H1 (cell line): Measurements from ENCODE around the gene GOLGA1. TPM values are rescaled to one million over a fixed set of nuclear protein-coding genes. Genes with fewer than 3 reads are reported as not detected.

Source experiments
- ASH2L ChIP-seq: fragments of 200-600, 300-600 bp; sonication (generic); IDR thresholded peaks from one replicate; pipeline ENCODE4 v1.7.1; 2017; ENCODE audit warnings: low read length
- CBX8 ChIP-seq: fragments of 300-800, 300-1000 bp; sonication (generic); IDR thresholded peaks from 2 replicates; pipeline ENCODE4 v1.7.1; 2016; ENCODE audit warnings: low read depth, low read length, borderline replicate concordance
- RNF2 ChIP-seq: fragments of 200-900, 300-1000 bp; sonication (generic); IDR thresholded peaks from 2 replicates; pipeline ENCODE4 v1.7.1; 2016; ENCODE audit warnings: borderline replicate concordance, low read depth, mild to moderate bottlenecking, antibody characterized with exemption, low read length; ENCODE audit not compliant: poor library complexity, severe bottlenecking; ENCODE audit errors: missing control alignments
- SAP30 ChIP-seq: fragments of 300-600 bp; sonication (generic); IDR thresholded peaks from 2 replicates; pipeline ENCODE4 v1.7.1; 2012; ENCODE audit warnings: low read length, moderate library complexity, mild to moderate bottlenecking, inconsistent platforms; ENCODE audit not compliant: insufficient read depth, insufficient replicate concordance
- SUZ12 ChIP-seq: fragments of 200-600 bp; sonication (generic); IDR thresholded peaks from 2 replicates; pipeline ENCODE4 v1.6.1; 2012; ENCODE audit warnings: mild to moderate bottlenecking, inconsistent platforms, low read length, moderate library complexity, mixed read lengths
- TBP ChIP-seq: IDR thresholded peaks from 2 replicates; pipeline ENCODE4 v1.6.1; 2011; ENCODE audit warnings: low read depth, low read length, improper control_type of control experiment
- TCF12 ChIP-seq: IDR thresholded peaks from 2 replicates; pipeline ENCODE4 v1.6.1; 2011; ENCODE audit warnings: low read depth, mild to moderate bottlenecking, low read length
- polyA plus RNA-seq, 7 experiments: library from polyadenylated mRNA; depleted of rRNA in 3 of 7; stranded (reverse) in 5 of 7; unstranded in 2 of 7; fragments of >200 nt in 5 of 7; fragments of 200-250 nt in 2 of 7; gene quantifications; 1 replicate in 5 of 7; 2 replicates in 1 of 7; 4 replicates in 1 of 7; pipeline versions ENCODE4 v1.2.1 to v1.2.3, GENCODE V29; 2011 to 2013; ENCODE audit warnings: missing spikeins in 2 of 7, mixed read lengths in 2 of 7
- total RNA-seq: library from RNA; stranded (reverse); fragmentation: NEBNext Ultra II Directional; extraction: Animal tissue kit (Norgen Biotek cat#: 25700); gene quantifications from 2 replicates; pipeline ENCODE4 v1.2.1, GENCODE V29; 2021
- TF ChIP-seq, protein P1 (sequence below): IDR thresholded peaks from 2 replicates; pipeline ENCODE4 v1.6.1; 2012; ENCODE audit warnings: low read length, inconsistent platforms

GOLGA1 gene
- total and polyA plus RNA-seq, 2 of the 8 experiments (the other 6 are each of a cell fraction or from before 2014, with no cell fraction given), result 4.8 to 6.5 TPM

DNA sequence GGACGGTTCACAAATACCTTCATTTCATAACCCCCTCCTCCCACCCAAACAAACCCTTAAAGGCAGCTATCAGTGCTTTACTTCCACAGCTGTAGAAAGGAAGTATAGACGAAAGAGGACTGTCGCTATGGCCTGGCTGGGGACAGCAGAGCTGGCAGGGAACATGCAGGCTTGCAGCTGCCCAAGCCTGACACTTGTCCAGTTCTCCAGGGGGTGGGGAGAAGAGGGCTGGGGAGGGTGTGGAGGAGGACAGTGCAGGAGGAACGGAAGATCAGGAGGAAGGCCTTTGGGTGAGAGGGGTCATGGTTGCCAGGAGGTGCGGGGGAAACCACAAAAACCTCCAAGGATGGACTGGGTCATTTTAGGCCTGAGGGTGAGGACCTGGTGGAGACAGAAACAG is 53.1 kb downstream of the GOLGA1 start (continued):
- TF ChIP-seq SAP30, result no peak
- no peak for TF ChIP-seq TCF12
- no peak for TF ChIP-seq SUZ12
- TF ChIP-seq TBP, result no peak
- no peak for TF ChIP-seq CBX8
- TF ChIP-seq RNF2, result no peak
- TF ChIP-seq ASH2L, result no peak
- TF ChIP-seq, protein P1, sequence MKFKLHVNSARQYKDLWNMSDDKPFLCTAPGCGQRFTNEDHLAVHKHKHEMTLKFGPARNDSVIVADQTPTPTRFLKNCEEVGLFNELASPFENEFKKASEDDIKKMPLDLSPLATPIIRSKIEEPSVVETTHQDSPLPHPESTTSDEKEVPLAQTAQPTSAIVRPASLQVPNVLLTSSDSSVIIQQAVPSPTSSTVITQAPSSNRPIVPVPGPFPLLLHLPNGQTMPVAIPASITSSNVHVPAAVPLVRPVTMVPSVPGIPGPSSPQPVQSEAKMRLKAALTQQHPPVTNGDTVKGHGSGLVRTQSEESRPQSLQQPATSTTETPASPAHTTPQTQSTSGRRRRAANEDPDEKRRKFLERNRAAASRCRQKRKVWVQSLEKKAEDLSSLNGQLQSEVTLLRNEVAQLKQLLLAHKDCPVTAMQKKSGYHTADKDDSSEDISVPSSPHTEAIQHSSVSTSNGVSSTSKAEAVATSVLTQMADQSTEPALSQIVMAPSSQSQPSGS, result no peak
